Measurements from ENCODE around the gene NUCKS1.

The NUCKS1 gene

GRCh38 chr1:205769641-205770365 is 19.8 kb upstream of the NUCKS1 start:
- DNase-seq = no peak

- DNase-seq = no peak
Measured at GRCh38 chr1:205767248-205767647, 17.3 kb upstream of the NUCKS1 start.

- no peak for DNase-seq
Measured at GRCh38 chr1:205766570-205766969, 16.6 kb upstream of the NUCKS1 start.

GRCh38 chr1:205766038-205766437 is 16.1 kb upstream of the NUCKS1 start:
- DNase-seq = peak; percentile 50

GRCh38 chr1:205764578-205764977 is 14.6 kb upstream of the NUCKS1 start:
- DNase-seq = no peak

- DNase-seq = no peak
Measured at GRCh38 chr1:205763980-205764379, 14.0 kb upstream of the NUCKS1 start.

DNA sequence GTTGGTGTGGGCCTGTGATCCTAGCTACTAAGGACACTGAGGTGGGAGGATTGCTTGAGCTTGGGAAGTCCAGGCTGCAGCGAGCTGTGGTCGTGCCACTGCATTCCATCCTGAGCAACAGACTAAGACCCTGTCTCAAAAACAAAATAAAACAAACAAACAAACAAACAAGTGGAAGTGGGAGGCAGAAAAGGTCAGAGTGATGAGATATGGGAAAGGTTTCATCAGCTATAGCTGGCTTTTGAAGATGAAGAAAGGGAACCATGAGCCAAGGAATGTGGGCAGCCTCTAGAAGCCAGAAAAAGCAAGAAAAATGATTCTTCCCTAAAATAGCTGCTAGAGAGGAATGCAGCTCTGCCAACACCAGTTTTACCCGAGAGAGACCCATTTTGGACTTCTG is 10.6 kb upstream of the NUCKS1 start:
- no peak for DNase-seq

GRCh38 chr1:205756552-205756951 is 6.6 kb upstream of the NUCKS1 start:
- no peak for DNase-seq

DNA sequence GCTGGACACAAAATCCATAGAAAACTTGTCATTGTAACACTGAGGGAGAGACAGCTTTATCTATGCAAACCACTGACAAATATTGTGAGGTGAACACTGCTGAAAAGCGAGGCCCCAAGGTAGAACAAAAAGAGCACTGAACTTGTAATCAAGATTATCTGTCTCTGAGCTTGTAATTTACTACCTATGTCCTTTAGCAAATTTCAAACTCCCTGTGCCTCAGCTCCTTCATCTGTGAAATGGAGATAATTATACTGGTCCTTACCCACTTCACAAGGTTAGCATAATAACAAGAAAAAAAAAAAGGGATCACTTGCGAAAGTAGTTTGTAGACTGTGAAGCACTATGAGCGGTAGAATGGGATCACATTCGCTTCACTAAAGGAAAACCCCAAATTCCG is 4.9 kb upstream of the NUCKS1 start:
- DNase-seq = no peak

- no peak for DNase-seq
Measured at GRCh38 chr1:205751036-205751651, 1.2 kb upstream of the NUCKS1 start.

DNA sequence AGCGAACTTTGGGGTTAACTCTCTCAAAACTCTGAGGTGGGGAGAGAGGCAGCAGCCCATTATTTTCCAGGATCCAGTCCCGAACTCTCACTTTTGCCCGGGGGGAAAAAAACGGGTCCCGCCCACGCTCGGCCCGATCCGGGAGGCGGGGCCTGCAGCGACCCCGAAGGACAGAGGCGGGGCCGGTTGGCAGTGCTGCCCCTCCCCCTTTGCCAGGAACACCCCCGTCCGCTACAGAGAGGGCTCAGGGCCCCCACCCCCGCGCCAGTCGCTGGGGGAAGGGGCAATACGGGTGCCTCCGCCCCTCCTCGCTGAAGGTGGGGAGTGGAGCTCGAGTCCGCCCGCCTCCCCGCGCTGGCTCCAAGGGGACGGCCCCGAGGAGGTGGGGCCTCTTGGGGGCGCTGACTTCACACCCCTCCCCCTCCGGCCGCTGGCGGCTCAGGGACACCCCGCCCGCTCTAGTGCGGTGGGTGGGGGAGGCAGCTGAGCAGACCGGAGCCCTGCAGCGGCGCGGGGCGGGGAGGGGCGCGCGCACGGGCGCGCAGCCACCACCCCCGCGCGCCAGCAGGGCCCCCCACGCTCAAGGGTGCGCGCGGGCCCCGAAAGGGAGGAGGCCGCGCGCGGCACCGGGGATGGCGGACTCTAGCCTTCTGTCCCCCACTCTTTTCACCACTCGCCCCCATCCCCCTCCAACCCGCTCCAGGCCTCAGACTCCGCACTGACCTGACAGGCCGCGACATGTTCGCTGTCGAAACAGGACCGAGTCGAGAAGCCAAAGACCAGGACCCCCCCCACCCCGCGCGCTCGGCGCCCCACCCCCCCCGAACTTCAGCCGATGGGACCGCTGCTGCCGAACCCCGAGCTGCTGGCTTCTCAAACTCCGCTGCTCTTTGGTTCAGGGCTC is 496 bp downstream of the NUCKS1 start:
- peak; percentile 89 for DNase-seq

GRCh38 chr1:205748403-205749233 is 1.4 kb downstream of the NUCKS1 start:
- peak; percentile 83 for DNase-seq

DNA sequence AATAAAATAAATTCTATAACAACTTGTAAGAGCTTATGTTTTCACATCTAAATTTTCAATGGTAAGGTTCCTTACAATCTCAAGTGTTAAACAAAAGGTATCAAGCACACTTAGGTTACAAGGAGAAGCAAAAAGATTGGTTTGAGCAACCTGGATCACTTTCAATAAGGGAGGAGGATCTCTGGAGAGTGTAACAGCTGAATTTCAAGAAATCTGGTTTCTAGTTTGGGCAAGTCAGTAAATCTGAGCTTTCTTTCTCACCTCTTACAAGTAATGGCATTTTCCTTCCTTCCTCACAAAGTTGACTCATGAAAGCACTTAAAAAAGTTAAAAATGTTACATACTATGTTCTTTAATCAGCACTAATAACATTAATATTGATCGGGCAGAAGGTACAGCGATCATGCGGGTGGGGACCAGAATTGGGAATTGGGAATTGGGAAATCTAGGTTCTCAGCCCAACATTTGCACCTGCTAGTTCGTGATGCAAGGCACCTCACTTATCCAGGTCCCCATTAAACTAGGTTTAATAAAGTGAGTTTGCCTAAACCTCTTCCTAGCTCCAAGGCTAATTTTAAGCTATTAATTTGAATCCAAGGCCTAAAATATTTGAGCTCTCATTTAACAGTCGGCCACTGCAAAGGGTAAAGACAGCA is 3.1 kb downstream of the NUCKS1 start:
- no peak for DNase-seq

- no peak for DNase-seq
Measured at GRCh38 chr1:205744403-205744802, 5.6 kb downstream of the NUCKS1 start.

- no peak for DNase-seq
Measured at GRCh38 chr1:205743977-205744376, 6.0 kb downstream of the NUCKS1 start.

GRCh38 chr1:205741681-205742080 is 8.3 kb downstream of the NUCKS1 start:
- no peak for DNase-seq

GRCh38 chr1:205739348-205740160 is 10.4 kb downstream of the NUCKS1 start:
- DNase-seq = no peak

DNA sequence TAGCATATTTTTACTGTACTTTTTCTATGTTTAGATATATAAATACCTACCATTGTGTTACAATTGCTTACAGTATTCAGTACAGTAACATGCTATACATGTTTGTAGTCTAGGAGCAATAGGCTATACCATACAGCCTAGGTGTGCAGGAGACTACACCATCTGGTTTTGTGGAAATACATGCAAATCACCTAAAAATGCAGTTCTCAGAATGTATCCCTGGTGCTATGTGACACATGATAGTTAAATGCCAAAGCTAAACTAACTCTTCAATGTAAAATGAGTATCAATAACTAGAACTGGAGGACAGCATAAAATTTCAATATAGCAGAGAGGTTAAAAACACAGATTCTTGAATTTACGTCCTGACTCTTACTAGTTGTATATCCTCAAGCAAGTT is 14.8 kb downstream of the NUCKS1 start:
- DNase-seq = no peak

DNA sequence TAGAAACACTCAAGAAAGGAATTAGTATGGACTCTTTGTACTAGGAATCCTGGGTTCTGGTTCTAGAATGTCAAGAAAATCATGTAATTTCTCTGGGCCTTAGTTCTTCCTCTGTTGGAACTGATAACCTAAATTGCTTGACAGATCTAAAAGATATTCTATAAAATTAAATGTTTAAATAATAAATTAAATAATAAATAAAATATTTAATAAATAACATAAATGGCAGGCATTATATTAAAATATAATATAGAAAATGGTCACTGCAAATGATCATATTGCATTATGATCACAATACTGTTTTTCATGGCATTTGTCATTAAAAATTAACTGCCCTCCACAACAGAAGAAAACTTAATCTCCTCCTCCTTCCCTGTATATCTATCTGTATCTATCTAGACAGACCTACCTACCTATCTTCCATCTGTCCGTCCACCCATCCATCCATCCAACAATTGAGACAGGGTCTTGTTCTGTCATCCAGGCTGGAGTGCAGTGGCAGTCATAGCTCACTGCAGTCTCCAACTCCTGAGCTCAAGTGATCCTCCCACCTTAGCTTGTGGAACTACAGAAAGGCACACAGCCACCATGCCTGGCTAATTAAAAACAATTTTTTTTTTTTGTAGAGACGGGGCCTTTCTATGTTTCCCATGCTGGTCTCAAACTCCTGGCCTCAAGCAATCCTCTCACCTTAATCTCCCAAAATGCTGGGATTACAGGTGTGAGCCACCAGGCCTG is 16.4 kb downstream of the NUCKS1 start:
- no peak for DNase-seq

DNA sequence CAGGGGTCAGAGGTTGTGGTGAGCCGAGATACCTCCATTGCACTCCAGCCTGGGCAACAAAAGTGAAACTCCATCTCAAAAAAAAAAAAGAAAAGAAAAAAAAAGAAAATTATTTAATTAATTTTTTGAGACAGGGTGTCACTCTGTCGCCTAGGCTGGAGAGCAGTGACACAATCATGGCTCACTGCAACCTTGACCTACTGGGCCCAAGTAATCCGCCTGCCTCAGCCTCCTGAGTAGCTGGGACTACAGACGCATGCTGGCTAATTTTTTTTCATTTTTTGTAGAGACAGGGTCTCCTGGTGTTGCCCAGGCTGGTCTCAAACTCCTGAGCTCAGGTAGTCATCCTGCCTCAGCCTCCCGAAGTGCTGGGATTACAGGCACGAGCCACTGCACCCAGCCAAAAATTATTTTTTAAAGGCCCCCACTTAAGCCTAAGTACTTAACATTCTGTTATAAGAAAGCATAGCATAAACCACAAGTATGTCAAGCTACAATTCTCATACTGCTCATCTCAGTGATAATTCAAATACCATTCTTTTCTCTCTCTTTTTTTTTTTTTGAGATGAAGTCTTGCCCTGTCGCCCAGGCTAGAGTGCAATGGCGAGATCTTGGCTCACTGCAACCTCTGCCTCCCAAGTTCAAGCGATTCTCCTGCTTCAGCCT is 19.9 kb downstream of the NUCKS1 start:
- DNase-seq = no peak
